ENCODE results near the gene HSF2BP. TPM values are rescaled to one million over a fixed set of nuclear protein-coding genes. Genes with fewer than 3 reads are reported as not detected.
A peak's percentile ranks its signal among the peaks of the same experiment; 100 is the strongest.

HSF2BP gene
- total RNA-seq, 4 donors from 2014 or later, result 0.57 to 1.6 (median 0.59) TPM; not detected in 1

DNA sequence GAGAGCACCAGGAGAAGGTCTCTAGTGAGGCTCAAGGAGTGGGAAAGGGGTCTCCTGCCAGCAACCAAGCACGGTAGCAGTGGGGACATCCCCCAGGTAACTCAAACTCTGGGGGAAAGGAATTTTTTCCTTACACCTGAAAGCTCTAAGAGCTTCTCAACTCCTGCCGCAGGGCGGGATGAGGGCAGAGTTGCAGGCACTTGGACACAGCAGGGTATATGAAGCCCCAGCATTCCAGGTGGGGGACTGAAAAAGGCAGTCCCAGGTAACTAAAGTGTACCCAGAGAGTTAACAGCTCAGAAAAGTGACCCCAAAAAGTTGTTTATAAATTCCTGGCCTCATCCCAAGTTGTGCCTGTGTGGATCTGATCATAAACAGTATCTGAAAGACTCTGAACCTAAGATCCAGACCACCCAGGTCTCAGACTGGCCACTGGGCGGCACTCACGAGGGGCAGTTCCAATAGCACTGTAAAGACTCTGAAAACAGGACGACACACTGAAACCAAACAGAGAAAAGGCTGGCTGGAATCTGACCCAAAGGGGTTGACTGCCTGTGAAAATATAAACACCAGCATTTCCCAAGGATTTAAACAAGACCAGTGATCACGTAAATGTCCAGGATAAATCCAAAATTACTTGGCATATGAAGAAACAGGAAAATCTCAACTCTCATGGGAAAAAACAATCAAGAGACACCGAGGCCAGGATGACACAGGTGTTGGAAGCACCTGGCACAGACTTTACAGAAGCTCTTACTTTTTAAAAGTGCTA, 47.5 kb downstream of the HSF2BP start:
- Histone ChIP-seq H3K4me3 (no peak overlapping the region), H3K27me3 (no peaks in the 10 kb centered on the region), H3K4me1 (peaks cover 8% of the 10 kb centered on the region), H3K27ac (no peak overlapping the region), H3K36me3 (no peaks in the 10 kb centered on the region), H3K9me3 (no peaks in the 10 kb centered on the region)
- no peak for DNase-seq (ENCODE audit: low spot score in 2 of 2)
- TF ChIP-seq POLR2A (IDR thresholded peaks at IDR 0.05) (no peak), POLR2AphosphoS5 (IDR thresholded peaks at IDR 0.05) (no peak)
- TF ChIP-seq, protein P1, sequence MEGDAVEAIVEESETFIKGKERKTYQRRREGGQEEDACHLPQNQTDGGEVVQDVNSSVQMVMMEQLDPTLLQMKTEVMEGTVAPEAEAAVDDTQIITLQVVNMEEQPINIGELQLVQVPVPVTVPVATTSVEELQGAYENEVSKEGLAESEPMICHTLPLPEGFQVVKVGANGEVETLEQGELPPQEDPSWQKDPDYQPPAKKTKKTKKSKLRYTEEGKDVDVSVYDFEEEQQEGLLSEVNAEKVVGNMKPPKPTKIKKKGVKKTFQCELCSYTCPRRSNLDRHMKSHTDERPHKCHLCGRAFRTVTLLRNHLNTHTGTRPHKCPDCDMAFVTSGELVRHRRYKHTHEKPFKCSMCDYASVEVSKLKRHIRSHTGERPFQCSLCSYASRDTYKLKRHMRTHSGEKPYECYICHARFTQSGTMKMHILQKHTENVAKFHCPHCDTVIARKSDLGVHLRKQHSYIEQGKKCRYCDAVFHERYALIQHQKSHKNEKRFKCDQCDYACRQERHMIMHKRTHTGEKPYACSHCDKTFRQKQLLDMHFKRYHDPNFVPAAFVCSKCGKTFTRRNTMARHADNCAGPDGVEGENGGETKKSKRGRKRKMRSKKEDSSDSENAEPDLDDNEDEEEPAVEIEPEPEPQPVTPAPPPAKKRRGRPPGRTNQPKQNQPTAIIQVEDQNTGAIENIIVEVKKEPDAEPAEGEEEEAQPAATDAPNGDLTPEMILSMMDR (IDR thresholded peaks at IDR 0.05), result peak; percentile 18 to 55
- WGBS, result 72% methylated on average over 8 of the region's 8 CpGs

DNA sequence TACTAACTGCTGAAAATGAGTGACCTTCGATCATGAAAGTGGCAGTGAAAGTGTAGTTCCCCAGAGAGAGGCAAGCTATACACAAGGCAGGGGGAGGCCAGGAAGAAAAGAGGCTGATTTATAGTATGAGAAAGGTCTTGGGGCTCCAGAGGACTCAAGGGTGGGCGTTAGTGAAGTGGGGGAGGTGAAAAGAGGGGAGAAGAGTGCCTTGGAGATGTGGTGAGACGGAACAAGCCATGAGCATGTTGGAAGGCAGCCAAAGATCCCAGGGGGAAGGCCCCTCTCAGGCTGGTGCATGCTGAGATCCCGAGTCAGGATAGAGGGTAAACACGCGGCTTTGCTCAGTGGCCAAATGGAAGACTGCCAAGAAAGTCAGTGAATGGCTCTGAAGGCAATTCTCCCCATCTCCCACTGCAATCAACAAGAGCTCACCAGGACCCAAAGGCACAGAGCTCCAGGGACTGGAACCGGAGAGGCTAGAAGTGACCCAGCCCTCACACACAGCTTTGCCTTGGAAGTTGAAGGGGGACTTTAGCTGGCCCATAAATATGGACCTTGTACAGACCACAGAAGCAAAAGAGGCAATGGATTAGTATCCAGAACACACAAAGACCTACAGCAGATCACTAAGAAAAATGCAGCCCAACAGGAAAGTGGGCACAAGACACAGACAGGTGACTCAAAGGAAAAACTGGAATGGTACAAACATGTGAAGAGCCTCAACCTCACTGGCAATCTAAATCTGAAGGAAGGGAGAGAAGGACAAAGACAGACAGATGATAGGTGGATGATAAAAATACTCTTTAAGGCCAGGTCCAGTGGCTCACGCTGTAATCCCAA, 49.6 kb downstream of the HSF2BP start:
- H3K27me3 ChIP-seq, result no peaks in the 10 kb centered on the region
- H3K27ac ChIP-seq, result no peak overlapping the region
- WGBS, result 39% methylated on average over 8 of the region's 8 CpGs
- H3K36me3 ChIP-seq, result no peaks in the 10 kb centered on the region
- TF ChIP-seq POLR2AphosphoS5 (IDR thresholded peaks at IDR 0.05) (no peak), EP300 (IDR thresholded peaks at IDR 0.05) (no peak)
- TF ChIP-seq, protein P1 (IDR thresholded peaks at IDR 0.05), result no peak
- no peak overlapping the region for H3K4me3 ChIP-seq
- no peak for DNase-seq (ENCODE audit: low spot score in 2 of 2)
- H3K9me3 ChIP-seq, result no peaks in the 10 kb centered on the region
- peaks cover 8% of the 10 kb centered on the region for H3K4me1 ChIP-seq

- Histone ChIP-seq H3K27me3 (no peaks in the 10 kb centered on the region), H3K27ac (no peak overlapping the region), H3K4me3 (no peak overlapping the region), H3K4me1 (peaks cover 16% of the 10 kb centered on the region), H3K36me3 (no peaks in the 10 kb centered on the region), H3K9me3 (no peaks in the 10 kb centered on the region)
- no peak for TF ChIP-seq POLR2AphosphoS5 (IDR thresholded peaks at IDR 0.05)
- TF ChIP-seq EP300 (IDR thresholded peaks at IDR 0.05), result no peak
- 67% methylated on average over 2 of the region's 2 CpGs for WGBS
- no peak for DNase-seq (ENCODE audit: low spot score in 2 of 2)
Observed at GRCh38 chr21:43608664-43609063, 50.6 kb downstream of the HSF2BP start.

DNA sequence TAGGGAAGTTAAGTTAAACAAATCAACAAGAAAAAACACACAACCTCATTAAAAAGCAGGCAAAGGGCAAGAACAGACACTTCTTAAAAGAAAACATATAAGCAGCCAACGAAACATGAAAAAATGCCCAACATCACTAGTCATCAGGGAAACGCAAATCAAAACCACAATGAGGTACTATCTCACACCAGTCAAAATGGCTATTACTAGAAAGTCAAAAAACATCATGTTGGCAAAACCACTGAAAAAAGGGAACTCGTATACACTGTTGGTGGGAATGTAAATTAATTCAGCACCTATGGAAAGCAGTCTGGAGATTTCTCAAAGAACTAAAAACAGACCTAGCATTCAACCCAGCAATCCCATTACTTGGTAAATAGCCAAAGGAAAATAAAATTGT, 51.1 kb downstream of the HSF2BP start:
- TF ChIP-seq POLR2A (IDR thresholded peaks at IDR 0.05), result no peak
- TF ChIP-seq EP300 (IDR thresholded peaks at IDR 0.05), result no peak
- TF ChIP-seq, protein P1 (IDR thresholded peaks at IDR 0.05), result no peak
- no peak for TF ChIP-seq POLR2AphosphoS5 (IDR thresholded peaks at IDR 0.05)
- H3K27ac ChIP-seq, result no peak overlapping the region
- 61% methylated on average over 3 of the region's 3 CpGs for WGBS
- H3K4me3 ChIP-seq, result no peak overlapping the region
- peaks cover 20% of the 10 kb centered on the region for H3K4me1 ChIP-seq
- H3K9me3 ChIP-seq, result no peaks in the 10 kb centered on the region
- no peaks in the 10 kb centered on the region for H3K27me3 ChIP-seq
- DNase-seq (ENCODE audit: low spot score in 2 of 2), result no peak
- no peaks in the 10 kb centered on the region for H3K36me3 ChIP-seq

DNA sequence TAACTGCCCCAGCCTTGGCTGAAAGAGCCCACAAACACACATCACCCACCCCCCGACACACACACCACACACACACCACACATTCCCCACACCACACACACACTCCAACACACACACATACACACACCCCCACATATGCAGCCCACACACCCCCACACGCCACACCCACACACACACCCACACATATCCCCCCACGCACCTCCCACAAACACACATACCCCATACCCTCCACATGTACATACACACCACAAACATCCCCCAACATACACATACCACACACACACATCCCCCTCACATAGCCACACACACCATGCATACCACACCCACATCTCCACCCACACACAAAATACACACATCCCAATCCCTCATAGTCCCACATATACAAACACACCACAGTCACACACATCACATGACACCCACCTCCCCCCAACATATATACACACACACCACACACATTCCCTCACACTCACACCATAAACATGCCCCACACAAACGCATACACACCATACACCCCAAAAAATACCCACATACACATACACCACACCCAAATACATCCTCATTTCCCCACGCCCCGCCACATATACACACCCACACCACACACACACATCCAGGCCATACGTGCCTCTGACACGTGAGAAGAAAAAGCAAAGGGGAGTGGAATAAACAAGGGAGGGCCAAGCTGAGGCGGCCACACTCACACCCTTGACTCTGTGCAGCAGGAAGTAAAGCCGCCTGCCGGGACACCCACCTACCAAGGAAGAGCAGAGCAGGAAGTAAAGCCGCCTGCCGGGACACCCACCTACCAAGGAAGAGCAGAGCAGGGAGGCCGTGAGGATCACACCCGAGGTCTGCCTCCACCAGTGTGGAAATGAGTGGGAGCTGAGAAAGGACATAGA, 53.7 kb downstream of the HSF2BP start:
- no peak for DNase-seq (ENCODE audit: low spot score in 2 of 2)
- TF ChIP-seq POLR2AphosphoS5 (IDR thresholded peaks at IDR 0.05) (no peak), EP300 (IDR thresholded peaks at IDR 0.05) (no peak), POLR2A (IDR thresholded peaks at IDR 0.05) (no peak)
- TF ChIP-seq, protein P1 (IDR thresholded peaks at IDR 0.05), result no peak
- Histone ChIP-seq H3K27ac (no peak overlapping the region), H3K9me3 (no peaks in the 10 kb centered on the region), H3K4me3 (no peak overlapping the region), H3K36me3 (no peaks in the 10 kb centered on the region), H3K27me3 (no peaks in the 10 kb centered on the region), H3K4me1 (peaks cover 30% of the 10 kb centered on the region)
- 89% methylated on average over 15 of the region's 15 CpGs for WGBS

All from suprapubic skin (tissue), 4 donors.